HCT116 (cell line): Measurements from ENCODE around the gene CCDC38.

Source experiments
- EZH2 ChIP-seq: fragments of 200-600 bp; sonication (generic); IDR thresholded peaks from 2 replicates; pipeline ENCODE4 v1.6.1; 2017; ENCODE audit warnings: antibody characterized with exemption, mixed run types
- EZH2phosphoT487 ChIP-seq: fragments of 200-600 bp; IDR thresholded peaks from 2 replicates; pipeline ENCODE4 v1.6.1; 2018; ENCODE audit warnings: antibody characterized with exemption, borderline replicate concordance
- JUND ChIP-seq: IDR thresholded peaks from 2 replicates; pipeline ENCODE4 v1.6.1; 2012
- POLR2AphosphoS5 ChIP-seq: IDR thresholded peaks from 2 replicates; pipeline ENCODE4 v1.6.1; 2011; ENCODE audit warnings: mild to moderate bottlenecking, low read depth, low read length, moderate library complexity
- TF ChIP-seq, protein P1 (sequence below), 3 experiments: fragments of 200-600 bp in 1 of 3; sonication (generic) in 1 of 3; IDR thresholded peaks in 2 of 3; conservative IDR thresholded peaks in 1 of 3; 2 replicates each; pipeline ENCODE4 v1.5.1; 2012 to 2017; ENCODE audit warnings: low read depth in 2 of 3, low read length in 2 of 3, antibody characterized with exemption in 1 of 3, borderline replicate concordance in 1 of 3, control low read depth in 1 of 3, mild to moderate bottlenecking in 1 of 3, mixed read lengths in 1 of 3, mixed run types in 1 of 3, moderate library complexity in 1 of 3; ENCODE audit not compliant: insufficient read depth in 1 of 3

DNA sequence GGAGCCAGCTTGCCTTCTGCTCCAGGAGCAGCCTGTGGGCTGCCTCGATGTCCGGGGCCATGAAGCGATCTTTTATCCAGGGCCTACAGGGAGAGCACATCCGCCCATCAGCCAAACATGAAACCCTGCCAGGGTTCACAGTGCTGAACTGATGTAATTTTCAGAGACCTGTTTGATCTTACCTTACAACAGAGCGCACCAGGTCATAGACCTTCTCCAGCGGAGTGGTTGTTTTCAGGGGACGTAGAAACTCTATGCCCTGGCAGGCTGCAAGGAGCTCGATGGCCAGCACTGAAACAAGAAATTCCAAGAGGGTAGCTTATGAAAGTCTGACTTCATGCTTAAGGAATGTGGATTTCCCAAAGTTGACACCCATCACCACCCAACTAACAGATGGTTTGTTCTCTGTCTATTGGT lies 34.0 kb upstream of the CCDC38 start:
- TF ChIP-seq EZH2 (no peak), JUND (no peak), EZH2phosphoT487 (no peak), POLR2AphosphoS5 (no peak)
- TF ChIP-seq, protein P1, sequence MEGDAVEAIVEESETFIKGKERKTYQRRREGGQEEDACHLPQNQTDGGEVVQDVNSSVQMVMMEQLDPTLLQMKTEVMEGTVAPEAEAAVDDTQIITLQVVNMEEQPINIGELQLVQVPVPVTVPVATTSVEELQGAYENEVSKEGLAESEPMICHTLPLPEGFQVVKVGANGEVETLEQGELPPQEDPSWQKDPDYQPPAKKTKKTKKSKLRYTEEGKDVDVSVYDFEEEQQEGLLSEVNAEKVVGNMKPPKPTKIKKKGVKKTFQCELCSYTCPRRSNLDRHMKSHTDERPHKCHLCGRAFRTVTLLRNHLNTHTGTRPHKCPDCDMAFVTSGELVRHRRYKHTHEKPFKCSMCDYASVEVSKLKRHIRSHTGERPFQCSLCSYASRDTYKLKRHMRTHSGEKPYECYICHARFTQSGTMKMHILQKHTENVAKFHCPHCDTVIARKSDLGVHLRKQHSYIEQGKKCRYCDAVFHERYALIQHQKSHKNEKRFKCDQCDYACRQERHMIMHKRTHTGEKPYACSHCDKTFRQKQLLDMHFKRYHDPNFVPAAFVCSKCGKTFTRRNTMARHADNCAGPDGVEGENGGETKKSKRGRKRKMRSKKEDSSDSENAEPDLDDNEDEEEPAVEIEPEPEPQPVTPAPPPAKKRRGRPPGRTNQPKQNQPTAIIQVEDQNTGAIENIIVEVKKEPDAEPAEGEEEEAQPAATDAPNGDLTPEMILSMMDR (IDR thresholded peaks at IDR 0.05 in 2 of 3, conservative IDR thresholded peaks at IDR 0.05 in 1 of 3; ENCODE audit: borderline replicate concordance in 1 of 3, insufficient read depth in 1 of 3, low read depth in 2 of 3, low read length in 2 of 3), result no peak
